H9 (cell line): ENCODE measurements around the gene P4HA2. TPM values are rescaled to one million over a fixed set of nuclear protein-coding genes. Genes with fewer than 3 reads are reported as not detected.

Experiments used
- DNase-seq: peaks from one replicate; pipeline ENCODE4 v3.0.0-alpha.2; 2017
- H2AFZ ChIP-seq: one replicate; pipeline ENCODE4 v1.6.1; 2013; ENCODE audit warnings: mild to moderate bottlenecking, low read length, control low read depth, moderate library complexity
- H2AK5ac ChIP-seq: 2 replicates; pipeline ENCODE4 v1.6.1; 2013; ENCODE audit warnings: low read length, control low read depth, mixed read lengths; ENCODE audit not compliant: insufficient read length
- H2BK120ac ChIP-seq: one replicate; pipeline ENCODE4 v1.6.1; 2013; ENCODE audit warnings: low read depth, mild to moderate bottlenecking, low read length, control low read depth, inconsistent platforms; ENCODE audit not compliant: poor library complexity, severe bottlenecking
- H2BK12ac ChIP-seq: 2 replicates; pipeline ENCODE4 v1.6.1; 2013; ENCODE audit warnings: low read length, control low read depth, mixed read lengths, low read depth; ENCODE audit not compliant: insufficient read length
- H2BK15ac ChIP-seq: 2 replicates; pipeline ENCODE4 v1.6.1; 2013; ENCODE audit warnings: low read depth, low read length, control low read depth
- H2BK20ac ChIP-seq: one replicate; pipeline ENCODE4 v1.6.1; 2013; ENCODE audit warnings: low read depth, mild to moderate bottlenecking, low read length, control low read depth, inconsistent platforms; ENCODE audit not compliant: poor library complexity, severe bottlenecking
- H2BK5ac ChIP-seq: 2 replicates; pipeline ENCODE4 v1.6.1; 2013; ENCODE audit warnings: low read length, control low read depth, mixed read lengths; ENCODE audit not compliant: insufficient read length
- H3K14ac ChIP-seq: 2 replicates; pipeline ENCODE4 v1.6.1; 2013; ENCODE audit warnings: low read length, control low read depth; ENCODE audit not compliant: insufficient read depth
- H3K18ac ChIP-seq: 2 replicates; pipeline ENCODE4 v1.6.1; 2013; ENCODE audit warnings: low read depth, mild to moderate bottlenecking, mixed read lengths, low read length, control low read depth; ENCODE audit not compliant: insufficient read length
- H3K23ac ChIP-seq: 2 replicates; pipeline ENCODE4 v1.6.1; 2013; ENCODE audit warnings: low read length, control low read depth, mixed read lengths, low read depth; ENCODE audit not compliant: insufficient read length
- H3K23me2 ChIP-seq: 2 replicates; pipeline ENCODE4 v1.6.1; 2013; ENCODE audit warnings: low read depth, mild to moderate bottlenecking, mixed read lengths, low read length, control low read depth; ENCODE audit not compliant: insufficient read length, poor library complexity, severe bottlenecking
- H3K27ac ChIP-seq: 2 replicates; pipeline ENCODE4 v1.5.1; 2013; ENCODE audit warnings: low read length, control low read depth, mixed read lengths, low read depth; ENCODE audit not compliant: insufficient read length
- H3K27me3 ChIP-seq: 2 replicates; pipeline ENCODE4 v1.6.1; 2013; ENCODE audit warnings: low read length, control low read depth, inconsistent platforms; ENCODE audit not compliant: insufficient read depth
- H3K4ac ChIP-seq: 2 replicates; pipeline ENCODE4 v1.6.1; 2013; ENCODE audit warnings: low read depth, mild to moderate bottlenecking, control low read depth, inconsistent platforms, low read length, moderate library complexity
- H3K4me1 ChIP-seq: 2 replicates; pipeline ENCODE4 v1.6.1; 2013; ENCODE audit warnings: low read length, control low read depth, inconsistent platforms; ENCODE audit not compliant: insufficient read depth
- H3K4me2 ChIP-seq: 2 replicates; pipeline ENCODE4 v1.6.1; 2013; ENCODE audit warnings: low read length, control low read depth, mixed read lengths; ENCODE audit not compliant: insufficient read length, insufficient read depth
- H3K56ac ChIP-seq: 2 replicates; pipeline ENCODE4 v1.6.1; 2013; ENCODE audit warnings: low read depth, mild to moderate bottlenecking, mixed read lengths, low read length, control low read depth; ENCODE audit not compliant: insufficient read length
- H3K79me1 ChIP-seq: 2 replicates; pipeline ENCODE4 v1.6.1; 2013; ENCODE audit warnings: low read depth, mild to moderate bottlenecking, moderate library complexity, low read length, control low read depth, inconsistent platforms; ENCODE audit not compliant: insufficient read depth, poor library complexity, severe bottlenecking
- H3K79me2 ChIP-seq: 2 replicates; pipeline ENCODE4 v1.6.1; 2013; ENCODE audit warnings: low read length, control low read depth, inconsistent platforms; ENCODE audit not compliant: insufficient read depth
- H3K9ac ChIP-seq: 2 replicates; pipeline ENCODE4 v1.6.1; 2013; ENCODE audit warnings: low read length, control low read depth, mixed read lengths; ENCODE audit not compliant: insufficient read length; ENCODE audit errors: extremely low read depth
- H3K9me3 ChIP-seq: one replicate; pipeline ENCODE4 v1.6.1; 2013; ENCODE audit warnings: low read depth, low read length, inconsistent platforms; ENCODE audit not compliant: control insufficient read depth
- H3T11ph ChIP-seq: one replicate; pipeline ENCODE4 v1.6.1; 2013; ENCODE audit warnings: mild to moderate bottlenecking, low read length, control low read depth, inconsistent platforms
- H4K20me1 ChIP-seq: one replicate; pipeline ENCODE4 v1.6.1; 2013; ENCODE audit not compliant: control insufficient read depth, insufficient read length, insufficient read depth
- H4K5ac ChIP-seq: 2 replicates; pipeline ENCODE4 v1.6.1; 2013; ENCODE audit warnings: low read depth, mild to moderate bottlenecking, mixed read lengths, low read length, control low read depth; ENCODE audit not compliant: insufficient read length
- H4K8ac ChIP-seq: replicated peaks from 2 replicates; pipeline ENCODE4 v1.6.1; 2013; ENCODE audit warnings: low read length, control low read depth, mixed read lengths, low read depth; ENCODE audit not compliant: insufficient read length
- H4K91ac ChIP-seq: 2 replicates; pipeline ENCODE4 v1.6.1; 2013; ENCODE audit warnings: low read depth, mild to moderate bottlenecking, moderate library complexity, mixed read lengths, low read length, control low read depth; ENCODE audit not compliant: insufficient read length
- H3K27ac Mint-ChIP-seq, 3 experiments: 2 replicates in 2 of 3; 3 replicates in 1 of 3; pipeline ENCODE4 v1.8.0; 2020 to 2021; ENCODE audit warnings: mixed read lengths in 3 of 3, mild to moderate bottlenecking in 1 of 3, moderate library complexity in 1 of 3
- H3K27me3 Mint-ChIP-seq: 2 replicates; pipeline ENCODE4 v1.8.0; 2021; ENCODE audit warnings: low read depth, mild to moderate bottlenecking, moderate library complexity, mixed read lengths
- H3K36me3 Mint-ChIP-seq, 3 experiments: 2 replicates in 2 of 3; 3 replicates in 1 of 3; pipeline ENCODE4 v1.8.0; 2020 to 2021; ENCODE audit warnings: low read depth in 3 of 3, mixed read lengths in 3 of 3; ENCODE audit not compliant: insufficient read depth in 1 of 3
- H3K4me1 Mint-ChIP-seq, 2 experiments: 2 replicates each; pipeline ENCODE4 v1.8.0; 2020; ENCODE audit warnings: mixed read lengths in 2 of 2
- H3K4me3 Mint-ChIP-seq, 2 experiments: 2 replicates in 1 of 2; 3 replicates in 1 of 2; pipeline ENCODE4 v1.8.0; 2020 to 2021; ENCODE audit warnings: mild to moderate bottlenecking in 2 of 2, mixed read lengths in 2 of 2, moderate library complexity in 1 of 2
- H3K9me3 Mint-ChIP-seq, 2 experiments: 2 replicates in 1 of 2; 3 replicates in 1 of 2; pipeline ENCODE4 v1.8.0; 2020; ENCODE audit warnings: mild to moderate bottlenecking in 2 of 2, mixed read lengths in 2 of 2, moderate library complexity in 1 of 2
- CTCF ChIP-seq: fragments of 200-600 bp; sonication (generic); conservative IDR thresholded peaks from 3 replicates; pipeline ENCODE4 v1.8.0; 2021; ENCODE audit warnings: antibody characterized with exemption, mild to moderate bottlenecking
- WGBS: extraction: QIAGEN DNeasy Blood & Tissue Kit; methylation state at CpG from one replicate; pipeline ENCODE4 v1.1.7; 2013; ENCODE audit warnings: missing lambda C conversion rate, low lambda C conversion rate, mixed read lengths; ENCODE audit not compliant: insufficient read length; ENCODE audit errors: extremely low coverage; 5-methylcytosine and 5-hydroxymethylcytosine counted together
- total RNA-seq: library from RNA; stranded (reverse); gene quantifications from 2 replicates; pipeline ENCODE4 v1.2.1, GENCODE V29; 2021

The P4HA2 gene
- total RNA-seq, 1 experiment from 2014 or later: 15.3 TPM

GRCh38 chr5:132232465-132232864, 4.8 kb upstream of the P4HA2 start:
- no peak overlapping the region for H3K18ac ChIP-seq
- H2AK5ac ChIP-seq: no peak overlapping the region
- H2AFZ ChIP-seq: no peak overlapping the region
- no peak overlapping the region for H3K56ac ChIP-seq
- no peak overlapping the region for H3K4ac ChIP-seq
- no peaks in the 10 kb centered on the region for H4K20me1 ChIP-seq
- H4K5ac ChIP-seq: no peak overlapping the region
- H3K4me1 ChIP-seq: no peaks in the 10 kb centered on the region
- H3K27me3 Mint-ChIP-seq: peaks cover 36% of the 10 kb centered on the region
- H2BK15ac ChIP-seq: no peak overlapping the region
- no CpG with 5 or more reads among the region's 3 CpGs for WGBS
- H3K4me3 Mint-ChIP-seq: no peak overlapping the region
- H3K4me2 ChIP-seq: no peak overlapping the region
- no peaks in the 10 kb centered on the region for H3K79me2 ChIP-seq
- no peak overlapping the region for H3K27ac ChIP-seq
- H2BK20ac ChIP-seq: no peak overlapping the region
- H2BK12ac ChIP-seq: no peak overlapping the region
- H3K23me2 ChIP-seq: peaks cover 6% of the 10 kb centered on the region
- no peak for TF ChIP-seq CTCF
- no peak for DNase-seq
- no peaks in the 10 kb centered on the region for H3K9me3 ChIP-seq
- no peak overlapping the region for H4K91ac ChIP-seq
- H3K14ac ChIP-seq: no peak overlapping the region
- no peak overlapping the region for H2BK120ac ChIP-seq
- no peaks in the 10 kb centered on the region for H3K36me3 Mint-ChIP-seq
- no peaks in the 10 kb centered on the region for H3K27me3 ChIP-seq
- H3K9me3 Mint-ChIP-seq: no peaks in the 10 kb centered on the region
- no peak overlapping the region for H2BK5ac ChIP-seq
- no peak overlapping the region for H3K27ac Mint-ChIP-seq
- no peak overlapping the region for H3K9ac ChIP-seq
- H4K8ac ChIP-seq: no peak overlapping the region
- no peak overlapping the region for H3T11ph ChIP-seq
- H3K4me1 Mint-ChIP-seq: peaks cover 2 to 3% of the 10 kb centered on the region in 2 experiments; a peak in 2 of 4 replicates
- no peaks in the 10 kb centered on the region for H3K79me1 ChIP-seq
- no peak overlapping the region for H3K23ac ChIP-seq
